Smooth muscle cell (in vitro differentiated cells): ENCODE measurements around the gene BEND6. TPM values are rescaled to one million over a fixed set of nuclear protein-coding genes. Genes with fewer than 3 reads are reported as not detected.

ENCODE experiments used
- DNase-seq: peaks from one replicate; lab custom pipeline; 2025; ENCODE audit not compliant: unreplicated experiment; lab: John Stamatoyannopoulos, UW
- H2AFZ ChIP-seq: fragments of 200-600 bp; sonication (generic); 2 replicates; pipeline ENCODE4 v1.6.0; 2016; ENCODE audit warnings: antibody characterized with exemption, low read depth, mild to moderate bottlenecking
- H3F3A ChIP-seq: fragments of 200-600 bp; sonication (generic); 2 replicates; pipeline ENCODE4 v1.6.0; 2017; ENCODE audit warnings: antibody characterized with exemption, low read depth
- H3K27ac ChIP-seq: fragments of 200-600 bp; sonication (generic); 2 replicates; pipeline ENCODE4 v1.5.1; 2016; ENCODE audit warnings: low read depth, mild to moderate bottlenecking
- H3K27me3 ChIP-seq: fragments of 200-600 bp; sonication (generic); 2 replicates; pipeline ENCODE4 v1.6.1; 2016; ENCODE audit warnings: low read depth, mild to moderate bottlenecking
- H3K36me3 ChIP-seq: fragments of 200-600 bp; sonication (generic); 2 replicates; pipeline ENCODE4 v1.5.1; 2016; ENCODE audit warnings: low read depth
- H3K4me1 ChIP-seq: fragments of 200-600 bp; sonication (generic); 2 replicates; pipeline ENCODE4 v1.5.1; 2016; ENCODE audit warnings: low read depth
- H3K4me2 ChIP-seq: fragments of 200-600 bp; sonication (generic); 2 replicates; pipeline ENCODE4 v1.6.0; 2016; ENCODE audit warnings: mild to moderate bottlenecking
- H3K4me3 ChIP-seq: fragments of 200-600 bp; sonication (generic); 2 replicates; pipeline ENCODE4 v1.5.1; 2016; ENCODE audit warnings: mild to moderate bottlenecking
- H3K79me2 ChIP-seq: fragments of 200-600 bp; sonication (generic); 2 replicates; pipeline ENCODE4 v1.6.0; 2016; ENCODE audit warnings: low read depth, mild to moderate bottlenecking
- H3K9ac ChIP-seq: fragments of 200-600 bp; sonication (generic); 2 replicates; pipeline ENCODE4 v1.6.0; 2016; ENCODE audit warnings: low read depth
- H3K9me3 ChIP-seq: fragments of 200-600 bp; sonication (generic); replicated peaks from 2 replicates; pipeline ENCODE4 v1.5.1; 2016; ENCODE audit warnings: low read depth
- H4K20me1 ChIP-seq: fragments of 200-600 bp; sonication (generic); 2 replicates; pipeline ENCODE4 v1.6.0; 2016; ENCODE audit warnings: low read depth
- WGBS: methylation state at CpG from one replicate; pipeline ENCODE4 v1.1.7; 2016; ENCODE audit warnings: low lambda C conversion rate; 5-methylcytosine and 5-hydroxymethylcytosine counted together
- polyA plus RNA-seq: library from polyadenylated mRNA; unstranded; fragments of >200 nt; fragmentation: Nextera tagmentation; extraction: Ambion mirVana; gene quantifications from 2 replicates; pipeline ENCODE4 v1.2.1, GENCODE V29; 2016
- total RNA-seq: library from RNA; depleted of rRNA; stranded (reverse); fragments of >200 nt; gene quantifications from 2 replicates; pipeline ENCODE4 v1.2.3, GENCODE V29; 2014
- TF ChIP-seq, protein P1 (sequence below): fragments of 200-600 bp; sonication (generic); IDR thresholded peaks from 2 replicates; pipeline ENCODE4 v1.5.1; 2017; ENCODE audit warnings: borderline replicate concordance, mild to moderate bottlenecking, antibody characterized with exemption; ENCODE audit not compliant: insufficient read depth, poor library complexity, severe bottlenecking

The BEND6 gene
- total and polyA plus RNA-seq, 2 experiments from 2014 or later: 4.8 to 5.5 TPM

DNA sequence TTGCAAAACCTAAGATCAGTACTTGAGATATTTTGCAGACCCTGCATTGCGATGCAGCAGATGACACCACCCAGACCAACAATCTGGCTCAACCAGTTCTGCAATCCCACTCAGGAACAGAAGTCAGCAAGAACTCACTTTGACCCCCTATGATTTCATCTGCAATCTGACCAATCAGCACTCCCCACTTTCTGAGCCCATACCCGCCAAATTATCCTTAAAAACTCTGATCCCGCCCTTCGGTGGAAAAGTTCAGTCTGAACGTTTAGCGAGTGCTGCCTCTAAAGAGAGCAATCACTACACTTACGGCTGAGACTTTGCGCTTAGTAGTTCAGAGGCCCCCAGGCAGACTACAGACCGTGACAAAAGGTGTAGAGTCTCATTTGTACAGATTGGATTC is 74.3 kb downstream of the BEND6 start:
- WGBS: 56% methylated on average over 9 of the region's 9 CpGs
- Histone ChIP-seq H3K27ac (no peak overlapping the region), H3F3A (no peaks in the 10 kb centered on the region), H3K9ac (no peak overlapping the region), H3K36me3 (no peaks in the 10 kb centered on the region), H3K4me3 (no peak overlapping the region), H3K27me3 (no peaks in the 10 kb centered on the region), H3K79me2 (no peaks in the 10 kb centered on the region), H2AFZ (no peak overlapping the region), H3K4me2 (no peak overlapping the region), H4K20me1 (no peaks in the 10 kb centered on the region), H3K4me1 (no peaks in the 10 kb centered on the region), H3K9me3 (no peaks in the 10 kb centered on the region)
- DNase-seq: no peak
- TF ChIP-seq, protein P1, sequence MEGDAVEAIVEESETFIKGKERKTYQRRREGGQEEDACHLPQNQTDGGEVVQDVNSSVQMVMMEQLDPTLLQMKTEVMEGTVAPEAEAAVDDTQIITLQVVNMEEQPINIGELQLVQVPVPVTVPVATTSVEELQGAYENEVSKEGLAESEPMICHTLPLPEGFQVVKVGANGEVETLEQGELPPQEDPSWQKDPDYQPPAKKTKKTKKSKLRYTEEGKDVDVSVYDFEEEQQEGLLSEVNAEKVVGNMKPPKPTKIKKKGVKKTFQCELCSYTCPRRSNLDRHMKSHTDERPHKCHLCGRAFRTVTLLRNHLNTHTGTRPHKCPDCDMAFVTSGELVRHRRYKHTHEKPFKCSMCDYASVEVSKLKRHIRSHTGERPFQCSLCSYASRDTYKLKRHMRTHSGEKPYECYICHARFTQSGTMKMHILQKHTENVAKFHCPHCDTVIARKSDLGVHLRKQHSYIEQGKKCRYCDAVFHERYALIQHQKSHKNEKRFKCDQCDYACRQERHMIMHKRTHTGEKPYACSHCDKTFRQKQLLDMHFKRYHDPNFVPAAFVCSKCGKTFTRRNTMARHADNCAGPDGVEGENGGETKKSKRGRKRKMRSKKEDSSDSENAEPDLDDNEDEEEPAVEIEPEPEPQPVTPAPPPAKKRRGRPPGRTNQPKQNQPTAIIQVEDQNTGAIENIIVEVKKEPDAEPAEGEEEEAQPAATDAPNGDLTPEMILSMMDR: no peak

DNA sequence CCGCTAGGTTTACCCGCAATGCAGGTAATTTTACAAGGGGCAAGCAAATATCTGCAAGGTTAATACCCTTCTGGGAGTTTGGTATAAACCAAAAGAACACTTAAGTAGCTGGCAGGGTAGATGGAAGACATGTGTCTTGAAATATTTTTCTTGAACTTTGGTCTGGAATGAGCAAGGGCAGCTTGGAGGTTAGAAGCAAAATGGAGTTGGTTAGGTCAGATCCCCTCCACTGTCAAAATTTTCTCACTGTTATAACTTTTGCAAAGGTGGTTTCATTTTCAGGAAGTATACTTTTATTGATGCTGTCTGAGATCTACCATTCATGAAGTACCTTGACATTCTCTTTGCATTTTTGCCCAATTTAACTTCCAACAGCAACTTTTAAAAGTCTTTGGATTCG is 78.3 kb downstream of the BEND6 start:
- no peaks in the 10 kb centered on the region for H3K4me1 ChIP-seq
- no peaks in the 10 kb centered on the region for H3K27me3 ChIP-seq
- no peaks in the 10 kb centered on the region for H4K20me1 ChIP-seq
- no peak overlapping the region for H3K4me2 ChIP-seq
- no peak overlapping the region for H3K4me3 ChIP-seq
- 93% methylated on average over 3 of the region's 3 CpGs for WGBS
- H3F3A ChIP-seq: no peaks in the 10 kb centered on the region
- H2AFZ ChIP-seq: no peak overlapping the region
- no peaks in the 10 kb centered on the region for H3K9me3 ChIP-seq
- no peak overlapping the region for H3K27ac ChIP-seq
- no peaks in the 10 kb centered on the region for H3K79me2 ChIP-seq
- H3K9ac ChIP-seq: no peak overlapping the region
- no peak for DNase-seq
- TF ChIP-seq, protein P1: no peak
- H3K36me3 ChIP-seq: no peaks in the 10 kb centered on the region

DNA sequence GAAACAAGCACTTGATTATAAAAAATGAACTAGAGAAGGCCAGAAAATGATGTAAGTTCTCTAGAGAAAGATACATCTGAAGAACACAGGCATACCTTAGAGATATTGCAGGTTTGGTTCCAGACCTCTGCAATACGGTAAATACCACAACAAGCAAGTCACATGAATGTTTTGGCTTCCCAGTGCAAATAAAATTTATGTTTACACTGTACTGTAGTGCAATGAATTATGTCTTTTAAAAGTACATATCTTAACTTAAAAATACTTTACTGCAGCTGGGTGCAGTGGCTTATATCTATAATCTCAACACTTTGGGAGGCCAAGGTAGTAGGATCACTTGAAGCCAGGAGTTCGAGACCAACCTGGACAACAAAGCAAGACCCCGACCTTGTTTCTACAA is 80.6 kb downstream of the BEND6 start:
- H3K4me1 ChIP-seq: no peaks in the 10 kb centered on the region
- no peaks in the 10 kb centered on the region for H3K79me2 ChIP-seq
- TF ChIP-seq, protein P1: no peak
- no peak for DNase-seq
- H3K9ac ChIP-seq: no peak overlapping the region
- H3K27me3 ChIP-seq: no peaks in the 10 kb centered on the region
- no peaks in the 10 kb centered on the region for H3K36me3 ChIP-seq
- no peaks in the 10 kb centered on the region for H3F3A ChIP-seq
- 31% methylated on average over 3 of the region's 3 CpGs for WGBS
- H3K27ac ChIP-seq: no peak overlapping the region
- H3K4me2 ChIP-seq: no peak overlapping the region
- no peaks in the 10 kb centered on the region for H4K20me1 ChIP-seq
- no peak overlapping the region for H3K4me3 ChIP-seq
- H2AFZ ChIP-seq: no peak overlapping the region
- H3K9me3 ChIP-seq: no peaks in the 10 kb centered on the region

DNA sequence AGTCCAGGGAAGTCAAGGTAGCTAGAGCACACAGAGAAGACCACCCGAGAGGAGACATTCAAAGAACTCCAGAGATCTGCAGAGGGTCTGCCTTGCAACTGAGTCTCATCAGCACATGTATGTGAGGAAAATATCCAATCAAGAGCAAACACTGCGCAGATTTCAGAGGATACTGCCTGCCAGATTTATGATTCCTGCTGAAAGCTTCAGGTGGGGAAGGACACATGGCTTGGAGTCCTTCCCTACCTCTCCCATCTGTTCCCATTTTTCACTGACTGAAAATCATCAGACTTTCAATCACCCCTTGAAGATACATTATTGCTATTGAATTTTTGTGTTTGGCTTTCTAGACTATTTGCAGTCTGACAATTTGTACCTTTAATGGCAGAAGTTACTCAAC is 84.0 kb downstream of the BEND6 start:
- WGBS: 89% methylated on average over 2 of the region's 2 CpGs
- peaks cover 5% of the 10 kb centered on the region for H3K27me3 ChIP-seq
- no peaks in the 10 kb centered on the region for H4K20me1 ChIP-seq
- TF ChIP-seq, protein P1: no peak
- H3K9ac ChIP-seq: no peak overlapping the region
- no peaks in the 10 kb centered on the region for H3K36me3 ChIP-seq
- H3K4me1 ChIP-seq: no peaks in the 10 kb centered on the region
- no peak overlapping the region for H3K27ac ChIP-seq
- no peak for DNase-seq
- H3K4me3 ChIP-seq: no peak overlapping the region
- H3F3A ChIP-seq: no peaks in the 10 kb centered on the region
- H3K9me3 ChIP-seq: no peaks in the 10 kb centered on the region
- H3K79me2 ChIP-seq: no peaks in the 10 kb centered on the region
- no peak overlapping the region for H3K4me2 ChIP-seq
- no peak overlapping the region for H2AFZ ChIP-seq
